Measurements from ENCODE around the gene WDR12.
"Not testable (repeated sequence)": the region's sequence is repeated elsewhere in the genome, so short reads cannot be mapped to it uniquely, and the experiment has no call there.

The WDR12 gene

GRCh38 chr2:202883987-202884675, 27.3 kb downstream of the WDR12 start:
- DNase-seq: no peak

- DNase-seq: no peak
Measured at GRCh38 chr2:202881570-202881969, 29.9 kb downstream of the WDR12 start.

- DNase-seq: no peak
Measured at GRCh38 chr2:202877699-202878098, 33.8 kb downstream of the WDR12 start.

GRCh38 chr2:202871300-202872141, 40.0 kb downstream of the WDR12 start, which contains the start of gene ICA1L:
TSS of gene ICA1L (minus strand) at chr2:202871766. CDS start at chr2:202829009, 42,757 bp downstream.
- DNase-seq: peak; percentile 30

- DNase-seq: peak; percentile 48
Measured at GRCh38 chr2:202870431-202871299, 40.8 kb downstream of the WDR12 start.

GRCh38 chr2:202861987-202862386, 49.5 kb downstream of the WDR12 start:
- no peak for DNase-seq

- DNase-seq: no peak
Measured at GRCh38 chr2:202858601-202859000, 52.9 kb downstream of the WDR12 start.

- not testable (repeated sequence) for DNase-seq
Measured at GRCh38 chr2:202849343-202849742, 62.1 kb downstream of the WDR12 start.

- DNase-seq: no peak
Measured at GRCh38 chr2:202848813-202849212, 62.7 kb downstream of the WDR12 start.

- no peak for DNase-seq
Measured at GRCh38 chr2:202847693-202848524, 63.6 kb downstream of the WDR12 start.

- no peak for DNase-seq
Measured at GRCh38 chr2:202844656-202845055, 66.8 kb downstream of the WDR12 start.

- DNase-seq: no peak
Measured at GRCh38 chr2:202842690-202843089, 68.8 kb downstream of the WDR12 start.

GRCh38 chr2:202841090-202841867, 70.2 kb downstream of the WDR12 start:
- no peak for DNase-seq

GRCh38 chr2:202831242-202832220, 79.9 kb downstream of the WDR12 start:
- peak; percentile 33 for DNase-seq

- no peak for DNase-seq
Measured at GRCh38 chr2:202824901-202825300, 86.6 kb downstream of the WDR12 start.
